Mesodermal cell (in vitro differentiated cells): ENCODE data around the gene IRX6. TPM values are rescaled to one million over a fixed set of nuclear protein-coding genes. Genes with fewer than 3 reads are reported as not detected.

Experiments
- H3K27ac ChIP-seq: 2 replicates; pipeline ENCODE4 v1.7.0; 2013; ENCODE audit warnings: mild to moderate bottlenecking, low read depth, low read length, moderate library complexity; ENCODE audit not compliant: severe bottlenecking
- H3K36me3 ChIP-seq: 2 replicates; pipeline ENCODE4 v1.7.1; 2013; ENCODE audit warnings: mild to moderate bottlenecking, low read length, moderate library complexity; ENCODE audit not compliant: control insufficient read depth, insufficient read depth
- H3K4me1 ChIP-seq: one replicate; pipeline ENCODE4 v1.7.1; 2013; ENCODE audit warnings: mild to moderate bottlenecking, low read length; ENCODE audit not compliant: insufficient read depth, control insufficient read depth, poor library complexity, severe bottlenecking
- H3K4me3 ChIP-seq: 2 replicates; pipeline ENCODE4 v1.7.0; 2013; ENCODE audit warnings: low read length, control low read depth, mild to moderate bottlenecking; ENCODE audit not compliant: insufficient read depth, poor library complexity, severe bottlenecking; ENCODE audit errors: extremely low read depth
- H3K9me3 ChIP-seq: 2 replicates; pipeline ENCODE4 v1.7.1; 2013; ENCODE audit warnings: mild to moderate bottlenecking, low read length, moderate library complexity; ENCODE audit not compliant: control insufficient read depth
- WGBS, 2 experiments: methylation state at CpG; one replicate each; pipeline ENCODE4 v1.1.5; 2013; ENCODE audit warnings: missing lambda C conversion rate in 2 of 2; ENCODE audit not compliant: insufficient coverage in 2 of 2; 5-methylcytosine and 5-hydroxymethylcytosine counted together
- polyA plus RNA-seq, 2 experiments: library from polyadenylated mRNA; stranded (reverse); fragments of 50-300 nt; gene quantifications; one replicate each; pipeline ENCODE4 v1.2.3, GENCODE V29; 2013

IRX6 gene
- 0.15 TPM for polyA plus RNA-seq (2013, experiment 1 of 2)
- 0.10 TPM for polyA plus RNA-seq (2013, experiment 2 of 2)

DNA sequence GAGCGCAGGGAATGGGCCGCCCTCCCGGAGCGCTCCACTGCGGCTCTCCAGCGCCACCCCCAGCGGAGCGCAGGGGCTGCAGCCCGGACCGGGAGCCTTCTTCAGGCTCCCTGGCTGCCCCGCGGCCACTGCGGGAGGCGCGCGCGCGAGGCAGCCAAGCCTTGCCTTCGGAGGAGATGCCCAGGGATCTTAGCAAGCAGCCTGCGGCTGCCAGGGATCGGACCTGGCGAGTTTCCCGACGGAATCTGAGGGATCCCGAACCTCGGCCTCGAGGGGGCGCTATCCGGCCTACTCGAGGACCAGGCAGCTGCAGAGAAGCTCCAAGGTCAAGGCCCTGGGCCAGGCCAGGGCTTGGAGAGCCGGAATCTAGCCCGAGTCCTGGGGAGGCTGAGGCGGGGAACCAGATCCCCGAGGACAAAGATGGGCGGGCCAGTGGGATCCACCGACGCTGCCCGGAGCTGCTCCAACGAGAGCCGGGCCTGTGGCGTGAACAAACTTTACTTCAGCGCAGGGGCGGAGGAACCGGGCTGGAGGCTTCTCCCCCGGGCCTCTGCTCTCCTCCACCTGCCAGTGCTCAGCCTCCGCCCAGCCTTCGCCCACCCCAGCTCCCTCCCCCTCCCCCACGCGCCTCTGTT, at the start of gene IRX6:
Gene IRX6 (plus strand): TSS at position 567 of the 635 bp plus-strand sequence. CDS start 889 bp downstream, outside the sequence.
- no peaks in the 10 kb centered on the region for H3K36me3 ChIP-seq
- no peak within 1 kb of the TSS for H3K27ac ChIP-seq
- H3K9me3 ChIP-seq: no peaks in the 10 kb centered on the region
- H3K4me1 ChIP-seq: peaks cover 10% of the 10 kb centered on the region
- WGBS, 2 experiments: 2 to 3% methylated on average over 37 to 48 of the region's 49 CpGs
- H3K4me3 ChIP-seq: peak within 1 kb of the TSS; percentile 11

DNA sequence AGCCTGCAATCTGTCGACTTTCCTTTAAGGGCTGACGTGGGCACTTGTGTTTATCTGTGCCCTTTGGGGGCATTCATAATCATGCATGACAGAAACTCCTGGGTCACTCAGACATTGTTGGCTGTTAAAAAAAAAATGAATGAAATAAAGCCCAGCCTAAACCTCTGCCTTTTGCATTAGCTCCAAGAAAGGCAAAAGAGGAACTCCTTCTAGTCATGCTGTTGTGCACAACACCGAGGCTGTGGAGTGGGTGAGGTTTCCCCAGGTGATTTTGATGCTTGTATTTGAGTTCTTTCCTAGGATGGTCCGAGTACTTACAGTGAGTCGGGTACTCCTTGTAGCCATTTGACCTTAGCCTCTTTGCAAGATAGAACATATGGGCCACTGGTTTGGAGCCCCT, 49.6 kb upstream of the IRX6 start:
- Histone ChIP-seq H3K4me1 (no peaks in the 10 kb centered on the region), H3K36me3 (no peaks in the 10 kb centered on the region), H3K4me3 (no peak overlapping the region), H3K9me3 (no peaks in the 10 kb centered on the region), H3K27ac (no peak overlapping the region)
- 67 to 80% methylated on average over 1 to 4 of the region's 5 CpGs for WGBS, 2 experiments

DNA sequence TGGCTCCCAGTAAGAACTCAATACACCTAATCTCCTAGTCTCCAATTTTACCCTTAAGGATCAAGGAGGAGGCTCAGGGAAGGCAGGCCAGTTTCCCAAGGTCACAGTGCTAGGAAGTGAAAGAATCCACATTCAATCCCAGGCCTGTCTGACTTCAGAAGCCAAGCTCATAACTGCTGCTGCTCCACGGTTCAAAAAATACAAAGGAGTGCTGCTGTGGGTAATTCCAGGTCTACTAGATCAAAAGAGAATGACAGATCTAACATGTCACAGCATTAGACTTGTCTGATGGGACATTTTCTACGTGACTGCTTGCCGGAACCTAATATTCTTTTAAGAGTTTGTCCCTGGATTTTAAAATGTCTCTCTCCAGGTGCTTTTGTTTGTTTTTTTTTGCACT, 48.8 kb upstream of the IRX6 start:
- Histone ChIP-seq H3K4me3 (no peak overlapping the region), H3K4me1 (no peaks in the 10 kb centered on the region), H3K36me3 (no peaks in the 10 kb centered on the region), H3K9me3 (no peaks in the 10 kb centered on the region), H3K27ac (no peak overlapping the region)
- 80 to 86% methylated on average over 1 to 3 of the region's 3 CpGs for WGBS, 2 experiments

DNA sequence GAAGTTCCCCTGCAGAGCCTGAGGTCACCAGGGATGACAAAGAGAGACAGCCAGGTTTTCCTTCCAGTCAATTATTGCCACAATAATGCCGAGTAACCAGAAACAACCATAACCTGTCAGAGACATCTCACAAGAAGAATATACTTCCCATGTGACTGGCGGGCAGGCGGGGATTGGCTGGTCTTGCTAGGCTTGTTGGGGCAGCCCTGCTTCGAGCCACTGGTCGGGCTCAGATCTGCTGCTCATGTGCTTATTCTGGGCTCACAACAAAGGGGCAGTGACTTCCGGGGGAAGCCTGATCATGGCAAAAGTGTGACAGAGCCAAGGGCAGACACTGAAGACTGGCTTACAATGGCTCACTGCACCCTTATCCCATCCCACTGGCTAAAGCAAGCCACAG, 48.1 kb upstream of the IRX6 start:
- Histone ChIP-seq H3K4me3 (no peak overlapping the region), H3K27ac (no peak overlapping the region), H3K36me3 (no peaks in the 10 kb centered on the region), H3K4me1 (no peaks in the 10 kb centered on the region), H3K9me3 (no peaks in the 10 kb centered on the region)
- 100% methylated on average over 5 of the region's 6 CpGs for WGBS, 2 experiments

DNA sequence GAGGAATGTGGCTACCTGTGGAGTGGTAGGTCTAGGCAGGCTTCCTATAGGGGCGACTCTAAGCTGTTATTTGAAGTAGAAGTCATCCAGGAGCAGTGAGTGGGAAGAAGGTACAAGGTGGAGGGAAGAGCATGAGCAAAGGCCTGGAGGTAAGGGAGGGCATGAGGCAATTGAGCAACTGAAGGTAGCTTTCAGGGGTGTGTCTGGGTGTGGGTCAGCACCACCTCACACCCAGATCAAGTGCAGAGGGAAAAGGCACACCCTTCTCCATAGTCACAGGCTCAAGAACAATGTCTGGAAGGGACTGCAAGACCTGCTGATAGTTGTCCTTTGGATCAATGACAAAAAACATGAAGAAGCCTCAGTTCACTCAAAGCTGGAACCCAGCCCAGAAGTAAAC, 46.5 kb upstream of the IRX6 start:
- no peaks in the 10 kb centered on the region for H3K4me1 ChIP-seq
- no peaks in the 10 kb centered on the region for H3K9me3 ChIP-seq
- H3K36me3 ChIP-seq: no peaks in the 10 kb centered on the region
- 75 to 90% methylated on average over 1 of the region's 1 CpG for WGBS, 2 experiments
- H3K4me3 ChIP-seq: no peak overlapping the region
- no peak overlapping the region for H3K27ac ChIP-seq

DNA sequence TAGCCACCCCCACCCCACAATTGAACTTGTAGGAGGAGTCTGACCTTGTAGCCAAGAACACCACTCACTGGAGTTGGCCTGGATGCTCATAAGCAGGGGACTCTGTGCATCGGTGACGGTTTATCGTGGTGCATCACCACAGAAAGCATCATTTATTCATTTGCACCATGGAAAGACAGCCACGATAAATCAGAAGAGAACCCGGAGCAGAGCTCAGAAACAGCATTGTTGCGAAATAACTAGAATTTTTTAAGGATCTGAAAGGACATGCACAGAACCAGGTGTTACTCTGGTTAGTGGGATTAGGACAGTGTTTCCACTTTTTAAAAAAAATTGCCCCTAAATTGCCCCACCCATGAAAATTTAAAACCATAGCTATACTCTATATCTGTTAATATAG, 44.4 kb upstream of the IRX6 start:
- Histone ChIP-seq H3K9me3 (no peaks in the 10 kb centered on the region), H3K4me3 (no peak overlapping the region), H3K36me3 (no peaks in the 10 kb centered on the region), H3K27ac (no peak overlapping the region), H3K4me1 (no peaks in the 10 kb centered on the region)
- 85 to 96% methylated on average over 3 to 4 of the region's 6 CpGs for WGBS, 2 experiments

DNA sequence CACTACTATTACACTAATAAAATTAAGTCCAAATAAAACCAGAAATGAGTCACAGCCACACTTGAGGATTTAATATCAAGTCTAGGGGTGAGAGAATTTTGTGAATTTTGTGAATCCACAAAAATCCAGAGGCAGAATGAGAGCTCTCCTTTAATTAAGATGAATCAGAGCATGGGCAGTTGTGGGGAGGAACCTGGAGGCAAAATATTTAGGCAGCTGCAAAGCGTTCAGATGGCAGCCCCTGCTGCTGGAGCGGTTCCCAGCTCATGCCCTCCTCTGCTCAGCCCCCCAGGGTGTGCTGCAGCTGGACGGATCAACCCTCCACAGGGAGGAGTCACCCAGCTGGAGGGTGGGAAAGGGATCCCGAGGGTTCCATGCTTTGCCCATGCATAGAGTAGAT, 43.4 kb upstream of the IRX6 start:
- no peaks in the 10 kb centered on the region for H3K4me1 ChIP-seq
- no peak overlapping the region for H3K27ac ChIP-seq
- no peak overlapping the region for H3K4me3 ChIP-seq
- no peaks in the 10 kb centered on the region for H3K9me3 ChIP-seq
- H3K36me3 ChIP-seq: no peaks in the 10 kb centered on the region
- 82 to 100% methylated on average over 2 of the region's 4 CpGs for WGBS, 2 experiments

DNA sequence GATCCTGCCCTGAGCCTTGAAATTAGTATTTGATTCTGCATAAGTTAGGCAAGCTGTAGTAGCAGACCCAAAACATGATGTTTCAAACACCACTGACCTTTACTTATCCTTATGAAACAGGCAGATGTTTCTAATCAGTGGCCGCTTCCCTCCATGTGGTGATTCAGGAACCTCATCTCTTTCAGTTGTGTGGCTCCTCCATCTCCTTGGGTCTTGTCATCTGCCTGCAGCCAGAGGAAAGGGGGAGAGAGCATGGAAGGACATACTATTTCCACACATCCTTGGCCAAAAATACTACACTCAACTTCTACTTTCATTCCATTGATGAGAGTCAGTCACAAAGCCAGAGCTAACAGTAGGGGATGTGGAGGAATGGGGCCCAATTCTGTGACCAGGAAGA, 41.6 kb upstream of the IRX6 start:
- Histone ChIP-seq H3K4me1 (no peaks in the 10 kb centered on the region), H3K9me3 (no peaks in the 10 kb centered on the region)
- WGBS, 2 experiments: 0 to 63% methylated on average over 1 of the region's 1 CpG

DNA sequence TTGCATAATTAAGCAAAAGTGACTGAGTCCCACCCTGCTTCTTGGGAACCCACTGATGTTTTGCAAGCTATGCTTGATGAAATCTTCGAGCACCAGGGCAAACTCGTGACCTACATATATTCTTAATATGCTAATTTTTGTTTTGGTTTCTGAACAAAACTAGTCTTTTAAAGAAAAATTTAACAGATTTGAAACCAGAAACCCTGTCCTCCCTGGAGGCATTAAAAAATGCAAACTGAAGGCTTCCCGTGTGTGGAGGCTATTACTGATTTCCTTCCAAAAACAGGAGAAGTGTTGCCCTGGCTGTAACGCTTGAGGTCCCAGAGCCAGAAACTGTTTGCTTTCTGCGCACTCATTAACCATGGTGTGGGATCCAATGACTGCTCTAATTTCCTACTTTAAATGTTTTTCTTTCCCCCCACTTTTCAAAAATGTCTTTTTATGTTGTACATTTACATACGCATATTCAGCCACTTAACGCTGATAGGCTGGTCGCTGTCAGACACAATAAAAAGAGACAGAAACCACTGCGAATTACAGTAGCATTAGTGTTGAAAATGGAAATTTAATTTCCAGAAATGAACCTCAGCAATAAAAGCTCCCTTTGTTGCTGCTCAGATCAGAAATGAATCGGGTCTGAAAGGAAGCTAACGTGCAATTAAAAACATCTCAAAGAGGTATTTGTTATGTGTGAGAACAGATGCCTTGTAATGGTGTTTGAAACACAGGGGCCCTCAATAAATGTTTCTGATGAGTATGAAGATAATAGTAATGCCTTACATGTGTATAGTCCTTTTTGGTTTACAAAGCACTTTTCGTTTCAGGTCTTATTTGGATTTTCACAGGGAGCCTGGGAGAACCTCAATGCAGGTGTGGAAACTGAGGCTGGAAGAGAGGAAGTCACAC, 39.9 kb upstream of the IRX6 start:
- H3K9me3 ChIP-seq: no peaks in the 10 kb centered on the region
- H3K36me3 ChIP-seq: no peaks in the 10 kb centered on the region
- no peak overlapping the region for H3K27ac ChIP-seq
- WGBS, 2 experiments: 82 to 86% methylated on average over 6 to 10 of the region's 12 CpGs
- no peaks in the 10 kb centered on the region for H3K4me1 ChIP-seq
- no peak overlapping the region for H3K4me3 ChIP-seq

More for the DNA sequence above, 41.6 kb upstream of the IRX6 start:
- Histone ChIP-seq H3K27ac (no peak overlapping the region), H3K4me3 (no peak overlapping the region), H3K36me3 (no peaks in the 10 kb centered on the region)

DNA sequence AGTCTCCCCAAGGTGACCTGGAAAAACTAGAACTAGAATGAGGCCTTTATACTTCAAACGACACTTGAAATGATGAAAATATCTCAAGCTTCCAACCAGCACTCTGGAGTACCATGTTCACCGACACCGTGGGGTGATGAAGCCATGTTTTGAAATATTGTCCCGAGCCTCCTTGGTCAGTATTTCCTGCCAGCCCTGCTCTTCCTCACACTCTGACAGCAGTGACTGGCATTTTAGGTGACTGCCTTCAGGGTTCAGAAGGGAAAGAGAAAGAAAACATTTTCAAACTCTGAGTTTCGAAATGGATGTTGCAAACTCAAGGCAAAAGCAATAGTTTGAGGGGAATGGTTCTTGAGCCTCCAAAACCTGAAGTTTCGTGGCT, 39.3 kb upstream of the IRX6 start:
- 88 to 91% methylated on average over 4 to 5 of the region's 6 CpGs for WGBS, 2 experiments
- Histone ChIP-seq H3K9me3 (no peaks in the 10 kb centered on the region), H3K27ac (no peak overlapping the region), H3K4me3 (no peak overlapping the region), H3K36me3 (no peaks in the 10 kb centered on the region), H3K4me1 (no peaks in the 10 kb centered on the region)

DNA sequence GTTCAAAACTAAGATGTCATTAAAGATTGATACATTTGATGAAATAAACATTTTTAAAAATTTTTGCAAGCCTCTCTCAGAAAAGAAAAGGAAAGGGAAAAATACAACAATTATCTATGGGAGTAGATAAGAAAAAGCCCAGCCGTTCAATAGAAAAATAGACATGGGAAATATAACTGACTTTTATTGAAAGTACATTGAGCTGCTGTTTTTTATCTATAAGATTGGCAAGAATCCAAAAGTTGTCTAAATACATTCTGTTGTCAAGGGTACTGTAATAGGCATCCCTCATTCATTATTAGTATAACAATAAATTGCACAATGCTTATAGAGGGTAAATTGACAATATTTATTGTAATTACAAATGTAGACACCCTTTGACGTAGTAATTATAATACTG, 38.4 kb upstream of the IRX6 start:
- no peak overlapping the region for H3K27ac ChIP-seq
- no CpG with 5 or more reads among the region's 2 CpGs for WGBS, 2 experiments
- H3K4me3 ChIP-seq: no peak overlapping the region
- H3K4me1 ChIP-seq: no peaks in the 10 kb centered on the region
- no peaks in the 10 kb centered on the region for H3K9me3 ChIP-seq
- no peaks in the 10 kb centered on the region for H3K36me3 ChIP-seq
